Stomach (tissue), 4 donors: ENCODE results near the gene CLCNKB.

Experiments
- CTCF ChIP-seq, 7 experiments: fragments of 450-650 bp in 4 of 7; fragments of 200-600 bp in 3 of 7; sonication (generic) in 3 of 7; IDR thresholded peaks; one replicate each; pipeline ENCODE4 v1.5.1; 2016 to 2019; ENCODE audit warnings: antibody characterized with exemption in 7 of 7, control low read depth in 2 of 7, mild to moderate bottlenecking in 1 of 7
- EP300 ChIP-seq: sonication (generic); formaldehyde crosslinking; IDR thresholded peaks from one replicate; pipeline ENCODE4 v1.6.1; 2017; ENCODE audit warnings: antibody characterized with exemption
- POLR2A ChIP-seq, 4 donors: fragments of 450-650 bp; IDR thresholded peaks; one replicate each; pipeline ENCODE4 v1.6.1; 2016; ENCODE audit warnings: antibody characterized with exemption in 4 of 4, control low read depth in 2 of 4, mild to moderate bottlenecking in 1 of 4, moderate library complexity in 1 of 4
- POLR2AphosphoS5 ChIP-seq, 3 donors: sonication (generic); formaldehyde crosslinking; IDR thresholded peaks; one replicate each; pipeline ENCODE4 v1.6.1; 2016; ENCODE audit warnings: antibody characterized with exemption in 3 of 3

GRCh38 chr1:16094453-16095158 is 51.0 kb downstream of the CLCNKB start:
- TF ChIP-seq CTCF (IDR thresholded peaks at IDR 0.05) (no peak), POLR2A (IDR thresholded peaks at IDR 0.05) (no peak), EP300 (no peak), POLR2AphosphoS5 (IDR thresholded peaks at IDR 0.05) (no peak)
